GM12891 (cell line): ENCODE measurements around the gene HUS1.

Experiments used
- POLR2A ChIP-seq: IDR thresholded peaks from 2 replicates; pipeline ENCODE4 v1.6.1; 2011; ENCODE audit warnings: low read depth, low read length, control low read depth
- POU2F2 ChIP-seq: IDR thresholded peaks from 2 replicates; pipeline ENCODE4 v1.6.1; 2011; ENCODE audit warnings: low read depth, mild to moderate bottlenecking, control low read depth, low read length, moderate library complexity
- SPI1 ChIP-seq: IDR thresholded peaks from 2 replicates; pipeline ENCODE4 v1.6.1; 2011; ENCODE audit warnings: low read depth, low read length, control low read depth

DNA sequence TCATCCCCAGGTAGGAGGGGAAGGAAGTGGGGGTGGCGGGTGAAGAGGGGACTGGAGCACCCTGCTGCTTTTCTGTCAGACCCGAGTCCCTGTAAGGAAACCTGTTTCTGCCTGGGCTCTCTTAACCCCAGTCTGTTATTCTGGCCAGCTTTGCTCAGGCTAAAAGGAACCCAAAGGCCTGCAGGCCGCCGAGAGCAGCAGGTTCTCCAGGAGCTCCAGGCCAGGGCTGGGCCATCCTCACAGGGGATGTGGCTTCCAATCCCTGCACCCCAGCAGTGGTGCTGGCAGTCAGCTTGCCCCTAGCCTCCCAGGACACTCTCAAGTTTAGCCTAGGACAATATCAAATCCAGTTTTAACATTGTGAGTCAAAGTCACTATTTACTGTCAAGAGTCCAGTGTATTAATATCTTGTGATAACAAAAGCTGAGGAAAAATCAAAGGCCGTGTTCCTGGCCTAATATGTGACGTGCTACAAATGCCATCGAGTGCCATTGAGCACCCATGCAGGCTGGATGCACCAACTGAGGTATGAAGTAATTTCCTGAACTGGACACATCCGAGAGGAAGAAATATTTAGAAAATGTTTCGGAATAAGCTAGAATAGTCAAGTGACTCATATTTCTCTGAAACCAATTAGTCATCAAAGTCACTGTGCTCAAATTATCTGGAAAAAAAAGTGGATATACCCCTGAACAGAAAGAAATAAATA lies 38.1 kb downstream of the HUS1 start:
- TF ChIP-seq POLR2A (no peak), POU2F2 (no peak), SPI1 (no peak)
